VCaP (cell line): ENCODE results near the gene GALNT18.

ENCODE experiments used
- H3K27ac ChIP-seq: fragments of 450-650 bp; 2 replicates; pipeline ENCODE4 v1.5.1; 2017
- TF ChIP-seq, protein P1 (sequence below): fragments of 450-650 bp; conservative IDR thresholded peaks from 2 replicates; pipeline ENCODE4 v1.5.1; 2017; ENCODE audit warnings: mild to moderate bottlenecking, moderate library complexity

Gene GALNT18

DNA sequence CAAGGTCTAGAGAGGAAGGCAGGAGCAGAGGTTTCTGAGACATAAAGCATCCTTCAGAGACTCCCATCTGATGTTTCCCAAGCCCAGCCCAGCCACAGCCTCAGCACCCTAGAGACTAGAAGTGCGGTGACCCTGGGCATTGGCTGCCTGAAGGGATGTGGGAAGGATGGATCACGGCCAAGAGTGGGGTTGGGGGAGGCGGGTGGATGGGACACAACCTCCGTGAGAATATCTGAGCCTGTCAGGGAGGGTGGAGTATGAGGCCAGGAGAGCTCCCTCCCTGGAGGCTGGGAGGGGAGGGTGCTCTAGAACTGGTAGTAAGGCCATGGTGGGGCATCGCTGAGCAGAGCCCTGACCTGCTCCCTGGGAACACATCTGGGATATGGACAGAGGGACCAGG, 340.2 kb downstream of the GALNT18 start:
- TF ChIP-seq, protein P1, sequence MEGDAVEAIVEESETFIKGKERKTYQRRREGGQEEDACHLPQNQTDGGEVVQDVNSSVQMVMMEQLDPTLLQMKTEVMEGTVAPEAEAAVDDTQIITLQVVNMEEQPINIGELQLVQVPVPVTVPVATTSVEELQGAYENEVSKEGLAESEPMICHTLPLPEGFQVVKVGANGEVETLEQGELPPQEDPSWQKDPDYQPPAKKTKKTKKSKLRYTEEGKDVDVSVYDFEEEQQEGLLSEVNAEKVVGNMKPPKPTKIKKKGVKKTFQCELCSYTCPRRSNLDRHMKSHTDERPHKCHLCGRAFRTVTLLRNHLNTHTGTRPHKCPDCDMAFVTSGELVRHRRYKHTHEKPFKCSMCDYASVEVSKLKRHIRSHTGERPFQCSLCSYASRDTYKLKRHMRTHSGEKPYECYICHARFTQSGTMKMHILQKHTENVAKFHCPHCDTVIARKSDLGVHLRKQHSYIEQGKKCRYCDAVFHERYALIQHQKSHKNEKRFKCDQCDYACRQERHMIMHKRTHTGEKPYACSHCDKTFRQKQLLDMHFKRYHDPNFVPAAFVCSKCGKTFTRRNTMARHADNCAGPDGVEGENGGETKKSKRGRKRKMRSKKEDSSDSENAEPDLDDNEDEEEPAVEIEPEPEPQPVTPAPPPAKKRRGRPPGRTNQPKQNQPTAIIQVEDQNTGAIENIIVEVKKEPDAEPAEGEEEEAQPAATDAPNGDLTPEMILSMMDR, result no peak
- no peak overlapping the region for H3K27ac ChIP-seq

DNA sequence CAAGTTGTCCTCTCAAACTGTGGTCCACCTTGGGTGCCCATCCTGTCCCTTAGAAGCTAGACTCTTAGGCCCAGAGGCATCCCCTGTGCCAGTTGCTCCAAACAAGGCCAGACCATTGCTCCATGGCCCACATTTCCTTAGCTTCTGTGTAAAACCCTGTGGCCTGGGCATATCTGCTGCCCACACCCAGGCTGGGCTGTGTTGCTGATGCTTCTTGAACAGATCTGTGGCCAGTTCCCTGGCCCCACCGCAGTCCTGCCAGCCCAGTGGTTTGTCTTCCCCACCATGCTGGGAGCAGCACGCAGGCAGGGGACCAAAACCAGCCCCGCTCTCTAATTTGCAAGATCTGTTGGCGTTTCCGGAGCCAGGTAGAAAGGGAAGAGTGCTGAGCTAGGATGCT, 341.0 kb downstream of the GALNT18 start:
- no peak overlapping the region for H3K27ac ChIP-seq
- TF ChIP-seq, protein P1, result no peak

DNA sequence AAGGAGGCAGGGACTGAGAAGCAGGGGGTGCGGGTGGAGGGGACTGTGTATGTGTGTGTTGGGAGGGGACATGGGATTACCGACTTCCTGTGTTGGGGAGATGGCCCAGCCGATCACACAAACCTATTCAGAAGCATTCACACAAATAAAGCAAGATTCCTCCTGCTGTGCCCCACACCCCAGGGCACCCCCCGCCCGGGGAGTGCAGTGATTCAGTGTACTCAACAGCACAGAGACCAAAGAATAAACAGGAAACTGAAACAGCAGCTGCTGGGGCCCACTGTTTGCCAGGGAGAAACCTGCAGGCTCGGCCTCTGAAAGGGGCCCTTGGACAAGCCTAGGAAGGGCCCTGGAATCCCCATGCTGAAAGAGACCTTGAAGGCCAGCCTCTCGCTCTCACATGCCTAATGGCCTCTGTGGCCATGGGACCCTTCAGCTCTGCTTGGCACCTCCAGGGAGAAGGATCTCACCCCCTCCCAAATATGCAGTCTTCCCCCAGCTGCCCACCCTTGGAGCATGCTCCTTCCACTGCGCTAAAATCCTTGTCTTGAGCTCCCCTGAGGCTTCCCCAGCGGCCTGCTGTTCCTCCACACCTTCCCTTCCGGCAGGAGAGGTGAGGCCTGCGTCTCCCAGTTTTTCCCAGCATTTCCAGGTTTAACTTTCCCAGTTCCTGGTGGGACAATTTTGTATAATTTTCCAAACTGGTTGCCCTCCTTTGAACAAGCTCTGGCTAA, 341.7 kb downstream of the GALNT18 start:
- TF ChIP-seq, protein P1, result no peak
- no peak overlapping the region for H3K27ac ChIP-seq

DNA sequence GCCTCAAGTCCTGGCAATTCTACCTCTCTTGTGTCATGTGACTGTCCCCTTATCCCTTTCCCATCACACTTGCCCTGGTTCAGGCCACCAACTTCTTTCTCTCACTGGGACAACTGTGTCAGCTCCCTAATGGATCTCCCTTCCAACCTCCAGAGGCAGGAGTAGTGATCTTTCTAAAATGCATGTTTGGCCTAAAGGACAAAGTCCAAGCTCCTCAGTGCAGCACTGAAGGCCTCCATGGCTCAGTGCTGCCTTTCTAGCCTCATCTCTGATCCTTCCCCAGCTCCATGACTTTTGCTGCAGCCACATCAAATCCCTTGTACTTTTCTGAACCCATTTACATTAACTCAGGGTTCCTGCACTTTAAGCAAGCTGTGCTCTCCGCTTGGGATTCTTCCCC, 349.6 kb downstream of the GALNT18 start:
- TF ChIP-seq, protein P1, result no peak
- no peak overlapping the region for H3K27ac ChIP-seq

DNA sequence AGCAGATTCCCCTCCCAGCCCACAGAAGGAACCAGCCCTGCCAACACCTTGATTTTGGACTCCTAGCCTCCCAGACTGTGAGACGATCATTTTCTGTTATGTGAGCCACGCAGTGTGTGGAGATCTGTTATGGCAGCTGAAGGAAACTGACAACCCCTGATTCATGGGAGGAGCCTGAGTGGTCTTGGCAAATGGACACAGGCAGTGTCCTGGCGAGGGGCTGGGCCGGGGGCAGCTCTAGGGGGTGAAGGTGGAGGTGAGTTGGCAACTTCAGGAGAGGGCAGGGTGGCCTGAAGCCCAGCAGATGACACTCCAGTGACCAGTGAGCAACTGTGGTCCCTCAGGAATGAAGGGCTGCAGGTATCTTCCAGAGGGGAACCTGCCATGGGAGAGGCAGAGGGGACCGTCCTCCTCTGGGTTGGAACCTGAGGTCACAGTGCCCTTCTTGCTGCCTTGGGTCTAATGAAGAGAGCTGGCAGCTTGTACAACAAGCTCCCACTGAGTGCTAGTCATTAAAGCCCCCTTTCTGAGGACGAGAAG, 351.5 kb downstream of the GALNT18 start:
- H3K27ac ChIP-seq, result no peak overlapping the region
- TF ChIP-seq, protein P1, result no peak

DNA sequence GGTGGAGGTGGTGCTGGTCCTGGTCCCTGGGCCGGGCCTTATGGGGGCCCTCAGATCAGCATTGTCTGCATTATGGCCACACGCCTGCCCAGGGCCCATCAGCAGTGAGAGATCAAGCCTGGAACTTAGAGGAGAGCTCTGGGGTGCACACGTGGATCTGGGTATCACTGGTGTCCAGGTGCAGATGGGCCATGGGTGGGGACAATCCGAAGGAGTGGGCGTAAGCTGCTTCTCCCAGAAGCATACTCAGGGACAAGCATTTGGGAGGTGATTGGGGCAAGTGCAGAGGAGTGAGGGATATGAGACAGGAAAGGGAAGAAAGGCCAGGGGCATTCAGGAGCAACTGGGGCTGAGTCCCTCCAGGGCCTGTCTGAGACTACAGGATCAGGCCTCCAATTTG, 353.1 kb downstream of the GALNT18 start:
- TF ChIP-seq, protein P1, result no peak
- H3K27ac ChIP-seq, result no peak overlapping the region

DNA sequence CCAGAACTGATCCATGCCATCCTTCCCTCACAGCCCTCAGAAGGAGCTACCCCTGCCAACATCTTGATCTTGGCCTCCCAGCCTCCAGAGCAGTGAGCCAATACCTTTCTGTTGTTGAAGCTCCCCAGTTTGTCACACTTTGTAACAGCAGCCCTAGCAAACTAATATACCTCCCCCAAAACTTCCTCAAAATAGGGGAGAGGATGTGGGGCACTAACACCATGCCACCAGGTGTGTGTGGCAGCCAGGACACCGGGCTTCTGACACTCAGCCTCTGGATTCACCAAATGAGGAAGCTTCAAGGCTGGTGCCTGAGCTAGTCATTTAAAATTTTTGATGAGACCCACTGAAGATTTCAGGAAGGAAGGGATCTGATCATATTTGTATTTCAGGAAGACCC, 353.7 kb downstream of the GALNT18 start:
- H3K27ac ChIP-seq, result no peak overlapping the region
- TF ChIP-seq, protein P1, result no peak
